Activated B cell treated with CpG ODN at 0.5 μM for 24 hours (primary cell): ENCODE measurements around the gene ASB15. TPM values are rescaled to one million over a fixed set of nuclear protein-coding genes. Genes with fewer than 3 reads are reported as not detected.

Experiments
- ATAC-seq: fragments of 200-7000 bp; cut with Tn5 transposase; one replicate; pipeline ENCODE4 v1.10.0; 2021; ENCODE audit warnings: low read depth, mild to moderate bottlenecking, moderate library complexity
- CTCF ChIA-PET: fragments of 350-600 bp; sonication (Branson Sonifier 250); formaldehyde crosslinking; loops from one replicate; lab custom pipeline; 2021; ENCODE audit warnings: antibody characterized with exemption; lab: Charles Lee
- POLR2A ChIA-PET: fragments of 350-600 bp; sonication (Branson Sonifier 250); formaldehyde crosslinking; loops from one replicate; lab custom pipeline; 2021; ENCODE audit warnings: antibody characterized with exemption; lab: Charles Lee
- DNase-seq: peaks from one replicate; pipeline ENCODE4 v3.0.0; 2022
- H3K27ac Mint-ChIP-seq: one replicate; pipeline ENCODE4 v1.8.0; 2020; ENCODE audit warnings: mixed read lengths
- H3K27me3 Mint-ChIP-seq: one replicate; pipeline ENCODE4 v1.8.0; 2021; ENCODE audit warnings: mixed read lengths
- H3K36me3 Mint-ChIP-seq: one replicate; pipeline ENCODE4 v1.8.0; 2021; ENCODE audit warnings: low read depth, mixed read lengths
- H3K4me1 Mint-ChIP-seq: one replicate; pipeline ENCODE4 v1.8.0; 2021; ENCODE audit warnings: mixed read lengths
- H3K4me3 Mint-ChIP-seq: one replicate; pipeline ENCODE4 v1.8.0; 2020; ENCODE audit warnings: mild to moderate bottlenecking, mixed read lengths
- H3K9me3 Mint-ChIP-seq: one replicate; pipeline ENCODE4 v1.8.0; 2020; ENCODE audit warnings: mixed read lengths
- intact Hi-C: fragments of 100-400 bp; cut with micrococcal nuclease; formaldehyde crosslinking; loops from one replicate; pipeline ENCODE4 v1.15.1; 2024
- total RNA-seq: library from RNA; stranded (reverse); gene quantifications from 2 replicates; pipeline ENCODE4 v1.2.3, GENCODE V29; 2022
- TF ChIP-seq, protein P1 (sequence below): fragments of 200-600 bp; IDR thresholded peaks from one replicate; pipeline ENCODE4 v1.8.0; 2022; ENCODE audit warnings: antibody characterized with exemption, mild to moderate bottlenecking

Gene ASB15
- total RNA-seq, 1 donor from 2014 or later = not detected

DNA sequence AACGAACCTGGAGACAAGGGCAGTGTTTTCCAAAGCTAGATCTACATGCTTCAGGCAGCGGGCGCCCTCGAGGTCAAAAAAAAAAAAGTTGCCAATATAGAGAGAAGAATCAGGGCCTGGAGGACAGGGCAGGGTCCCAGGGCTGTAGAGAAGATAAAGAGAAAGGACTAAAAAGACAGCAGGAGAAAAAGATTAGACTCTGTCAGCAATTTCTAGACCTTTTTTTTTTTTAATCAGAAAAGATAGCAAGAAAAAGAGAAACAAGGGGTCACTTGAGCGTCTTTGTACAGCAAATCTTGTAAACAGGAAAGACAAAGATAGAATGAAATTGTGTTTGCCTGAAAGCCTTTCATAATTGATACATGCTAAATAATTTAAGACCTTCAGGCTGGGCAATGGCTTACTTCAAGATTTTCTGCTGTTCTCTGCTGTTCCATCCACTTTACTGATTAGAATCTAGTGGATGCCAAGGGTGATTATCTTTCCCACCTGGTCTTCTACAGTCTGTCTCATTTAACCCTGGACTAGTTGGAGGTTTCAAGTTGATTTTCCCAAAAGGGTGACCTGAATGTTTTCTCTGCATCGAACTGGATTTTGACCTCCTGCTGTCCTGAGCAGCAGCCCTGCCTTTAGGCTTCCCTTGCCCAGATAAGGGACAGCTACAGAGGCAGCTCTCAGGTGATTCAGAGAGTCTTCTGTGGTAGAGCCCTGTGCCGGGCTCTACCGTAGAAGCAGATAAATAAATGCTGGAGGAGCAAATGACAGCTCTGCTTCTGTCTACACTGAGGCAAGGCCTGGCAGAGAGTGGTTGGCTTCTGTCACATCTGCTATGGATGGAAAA lies 59.1 kb downstream of the ASB15 start:
- H3K27ac Mint-ChIP-seq = no peak overlapping the region
- CTCF ChIA-PET = no interaction called here

DNA sequence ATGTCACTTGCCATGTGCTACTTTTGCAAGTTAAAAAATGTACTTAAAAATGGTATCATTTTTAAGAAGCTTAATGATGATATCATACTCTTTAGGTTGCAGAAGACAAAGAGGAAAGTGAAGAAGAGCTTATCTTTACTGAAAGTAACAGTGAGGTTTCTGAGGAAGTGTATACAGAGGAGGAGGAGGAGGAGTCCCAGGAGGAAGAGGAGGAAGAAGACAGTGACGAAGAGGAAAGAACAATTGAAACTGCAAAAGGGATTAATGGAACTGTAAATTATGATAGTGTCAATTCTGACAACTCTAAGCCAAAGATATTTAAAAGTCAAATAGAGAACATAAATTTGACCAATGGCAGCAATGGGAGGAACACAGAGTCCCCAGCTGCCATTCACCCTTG lies 60.1 kb downstream of the ASB15 start:
- POLR2A ChIA-PET = no interaction called here
- TF ChIP-seq, protein P1, sequence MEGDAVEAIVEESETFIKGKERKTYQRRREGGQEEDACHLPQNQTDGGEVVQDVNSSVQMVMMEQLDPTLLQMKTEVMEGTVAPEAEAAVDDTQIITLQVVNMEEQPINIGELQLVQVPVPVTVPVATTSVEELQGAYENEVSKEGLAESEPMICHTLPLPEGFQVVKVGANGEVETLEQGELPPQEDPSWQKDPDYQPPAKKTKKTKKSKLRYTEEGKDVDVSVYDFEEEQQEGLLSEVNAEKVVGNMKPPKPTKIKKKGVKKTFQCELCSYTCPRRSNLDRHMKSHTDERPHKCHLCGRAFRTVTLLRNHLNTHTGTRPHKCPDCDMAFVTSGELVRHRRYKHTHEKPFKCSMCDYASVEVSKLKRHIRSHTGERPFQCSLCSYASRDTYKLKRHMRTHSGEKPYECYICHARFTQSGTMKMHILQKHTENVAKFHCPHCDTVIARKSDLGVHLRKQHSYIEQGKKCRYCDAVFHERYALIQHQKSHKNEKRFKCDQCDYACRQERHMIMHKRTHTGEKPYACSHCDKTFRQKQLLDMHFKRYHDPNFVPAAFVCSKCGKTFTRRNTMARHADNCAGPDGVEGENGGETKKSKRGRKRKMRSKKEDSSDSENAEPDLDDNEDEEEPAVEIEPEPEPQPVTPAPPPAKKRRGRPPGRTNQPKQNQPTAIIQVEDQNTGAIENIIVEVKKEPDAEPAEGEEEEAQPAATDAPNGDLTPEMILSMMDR = no peak
- H3K4me3 Mint-ChIP-seq = no peak overlapping the region
- intact Hi-C loops = no loop called here
- DNase-seq = no peak
- CTCF ChIA-PET = no interaction called here
- no peaks in the 10 kb centered on the region for H3K4me1 Mint-ChIP-seq
- H3K27me3 Mint-ChIP-seq = peaks cover 15% of the 10 kb centered on the region
- no peak overlapping the region for H3K27ac Mint-ChIP-seq
- no peaks in the 10 kb centered on the region for H3K36me3 Mint-ChIP-seq
- ATAC-seq = no peak
- no peaks in the 10 kb centered on the region for H3K9me3 Mint-ChIP-seq

More for the DNA sequence above, 59.1 kb downstream of the ASB15 start:
- Mint-ChIP-seq H3K36me3 (no peaks in the 10 kb centered on the region), H3K4me3 (no peak overlapping the region), H3K27me3 (peaks cover 15% of the 10 kb centered on the region), H3K9me3 (no peaks in the 10 kb centered on the region), H3K4me1 (no peaks in the 10 kb centered on the region)
- POLR2A ChIA-PET = no interaction called here
- ATAC-seq (no peak), DNase-seq (no peak)
- TF ChIP-seq, protein P1 = no peak
- intact Hi-C loops = no loop called here

DNA sequence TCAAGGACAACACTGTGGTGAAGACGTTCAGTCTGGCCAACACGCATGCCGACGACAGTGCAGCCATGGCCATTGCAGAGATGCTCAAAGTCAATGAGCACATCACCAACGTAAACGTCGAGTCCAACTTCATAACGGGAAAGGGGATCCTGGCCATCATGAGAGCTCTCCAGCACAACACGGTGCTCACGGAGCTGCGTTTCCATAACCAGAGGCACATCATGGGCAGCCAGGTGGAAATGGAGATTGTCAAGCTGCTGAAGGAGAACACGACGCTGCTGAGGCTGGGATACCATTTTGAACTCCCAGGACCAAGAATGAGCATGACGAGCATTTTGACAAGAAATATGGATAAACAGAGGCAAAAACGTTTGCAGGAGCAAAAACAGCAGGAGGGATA lies 60.7 kb downstream of the ASB15 start:
- DNase-seq (no peak), ATAC-seq (no peak)
- intact Hi-C loops = no loop called here
- H3K27me3 Mint-ChIP-seq = peaks cover 12% of the 10 kb centered on the region
- no peaks in the 10 kb centered on the region for H3K9me3 Mint-ChIP-seq
- CTCF ChIA-PET = no interaction called here
- no peak overlapping the region for H3K27ac Mint-ChIP-seq
- H3K4me1 Mint-ChIP-seq = no peaks in the 10 kb centered on the region
- no peaks in the 10 kb centered on the region for H3K36me3 Mint-ChIP-seq
- TF ChIP-seq, protein P1 = no peak
- POLR2A ChIA-PET = no interaction called here
- H3K4me3 Mint-ChIP-seq = no peak overlapping the region

DNA sequence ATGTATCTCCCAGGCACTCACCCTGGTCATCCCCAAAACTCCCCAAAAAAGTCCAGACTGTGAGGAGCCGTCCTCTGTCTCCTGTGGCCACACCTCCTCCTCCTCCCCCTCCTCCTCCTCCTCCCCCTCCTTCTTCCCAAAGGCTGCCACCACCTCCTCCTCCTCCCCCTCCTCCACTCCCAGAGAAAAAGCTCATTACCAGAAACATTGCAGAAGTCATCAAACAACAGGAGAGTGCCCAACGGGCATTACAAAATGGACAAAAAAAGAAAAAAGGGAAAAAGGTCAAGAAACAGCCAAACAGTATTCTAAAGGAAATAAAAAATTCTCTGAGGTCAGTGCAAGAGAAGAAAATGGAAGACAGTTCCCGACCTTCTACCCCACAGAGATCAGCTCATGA lies 61.1 kb downstream of the ASB15 start:
- no peak for ATAC-seq
- Mint-ChIP-seq H3K4me1 (no peaks in the 10 kb centered on the region), H3K4me3 (no peak overlapping the region), H3K27me3 (peaks cover 12% of the 10 kb centered on the region), H3K27ac (no peak overlapping the region), H3K36me3 (no peaks in the 10 kb centered on the region), H3K9me3 (no peaks in the 10 kb centered on the region)
- ChIA-PET CTCF (no interaction called here), POLR2A (no interaction called here)
- DNase-seq = no peak
- TF ChIP-seq, protein P1 = no peak
- intact Hi-C loops = no loop called here

DNA sequence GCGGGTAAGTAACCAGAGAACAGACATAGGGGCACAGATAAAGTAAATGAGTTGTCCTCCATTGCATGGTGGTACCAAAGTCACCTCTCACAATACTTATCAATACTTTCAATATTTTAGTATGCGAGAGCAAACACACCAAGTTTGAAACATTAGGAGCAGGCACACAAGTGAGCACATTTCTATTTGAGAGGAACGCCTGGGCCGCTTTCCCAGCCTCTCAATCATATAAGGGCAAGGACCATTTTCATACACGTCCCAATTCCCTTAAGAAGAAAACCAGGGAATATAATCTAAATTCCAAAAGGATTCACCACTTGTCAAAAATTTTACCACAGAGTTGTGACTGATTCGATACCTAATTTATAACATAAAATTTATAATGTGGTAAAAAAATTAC lies 61.6 kb downstream of the ASB15 start:
- H3K27ac Mint-ChIP-seq = no peak overlapping the region
- H3K27me3 Mint-ChIP-seq = peaks cover 12% of the 10 kb centered on the region
- DNase-seq (no peak), ATAC-seq (no peak)
- H3K36me3 Mint-ChIP-seq = no peaks in the 10 kb centered on the region
- ChIA-PET CTCF (no interaction called here), POLR2A (no interaction called here)
- no peaks in the 10 kb centered on the region for H3K4me1 Mint-ChIP-seq
- TF ChIP-seq, protein P1 = no peak
- no peak overlapping the region for H3K4me3 Mint-ChIP-seq
- no peaks in the 10 kb centered on the region for H3K9me3 Mint-ChIP-seq
- intact Hi-C loops = no loop called here
